CD1c-positive myeloid dendritic cell (primary cell): ENCODE measurements around the gene LIMS2.

Experiments used
- DNase-seq: peaks from one replicate; pipeline ENCODE4 v3.0.0-alpha.2; 2016; ENCODE audit errors: extremely low spot score

The LIMS2 gene

DNA sequence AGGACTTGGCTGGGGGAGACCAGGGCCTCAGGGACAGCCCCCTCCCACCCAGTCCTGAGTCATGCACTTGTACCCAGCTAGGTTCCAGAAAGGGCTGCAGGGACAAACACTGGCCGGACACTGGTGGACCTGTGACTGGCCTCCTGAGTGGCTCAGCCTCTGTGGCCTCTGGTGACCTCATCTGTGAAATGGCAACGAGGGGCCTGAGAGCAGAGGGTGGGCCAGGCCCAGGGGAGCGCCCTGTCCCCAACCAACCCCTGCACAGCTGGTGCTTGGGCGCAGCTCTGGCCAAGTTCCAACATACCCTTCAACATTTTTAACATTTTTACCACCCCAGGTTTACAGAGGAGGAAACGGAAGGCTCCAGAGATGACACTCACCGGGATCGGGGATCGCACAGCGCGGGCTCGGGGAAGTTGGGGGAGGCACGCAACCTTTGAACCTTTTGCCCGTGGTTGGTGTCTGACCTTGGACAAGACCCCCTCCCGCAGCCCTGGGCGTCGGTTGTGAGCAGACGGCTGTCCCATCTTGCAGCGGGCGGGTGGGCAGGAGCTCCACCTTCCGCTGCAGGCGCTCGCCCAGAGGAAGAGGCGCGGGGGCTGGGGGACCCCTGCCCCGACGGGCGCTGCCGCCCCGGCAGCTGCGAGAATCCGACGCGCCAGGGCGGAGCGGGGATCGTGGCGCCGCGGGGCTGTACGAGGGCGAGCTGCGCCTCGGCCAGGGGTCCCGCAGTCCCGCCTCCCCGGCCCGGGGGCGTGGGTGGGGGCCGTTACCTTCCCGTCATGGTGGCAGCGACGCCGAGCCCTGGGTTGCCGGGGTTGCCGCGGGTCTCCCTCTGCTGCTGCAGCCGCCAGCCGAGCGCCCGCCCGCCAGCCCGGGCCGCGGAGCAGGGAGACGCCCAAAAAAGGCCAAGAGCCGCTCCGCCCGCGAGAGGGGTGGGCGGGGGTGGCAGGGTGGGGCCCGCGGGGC is 805 bp downstream of the LIMS2 start:
- DNase-seq, result peak; percentile 11

DNA sequence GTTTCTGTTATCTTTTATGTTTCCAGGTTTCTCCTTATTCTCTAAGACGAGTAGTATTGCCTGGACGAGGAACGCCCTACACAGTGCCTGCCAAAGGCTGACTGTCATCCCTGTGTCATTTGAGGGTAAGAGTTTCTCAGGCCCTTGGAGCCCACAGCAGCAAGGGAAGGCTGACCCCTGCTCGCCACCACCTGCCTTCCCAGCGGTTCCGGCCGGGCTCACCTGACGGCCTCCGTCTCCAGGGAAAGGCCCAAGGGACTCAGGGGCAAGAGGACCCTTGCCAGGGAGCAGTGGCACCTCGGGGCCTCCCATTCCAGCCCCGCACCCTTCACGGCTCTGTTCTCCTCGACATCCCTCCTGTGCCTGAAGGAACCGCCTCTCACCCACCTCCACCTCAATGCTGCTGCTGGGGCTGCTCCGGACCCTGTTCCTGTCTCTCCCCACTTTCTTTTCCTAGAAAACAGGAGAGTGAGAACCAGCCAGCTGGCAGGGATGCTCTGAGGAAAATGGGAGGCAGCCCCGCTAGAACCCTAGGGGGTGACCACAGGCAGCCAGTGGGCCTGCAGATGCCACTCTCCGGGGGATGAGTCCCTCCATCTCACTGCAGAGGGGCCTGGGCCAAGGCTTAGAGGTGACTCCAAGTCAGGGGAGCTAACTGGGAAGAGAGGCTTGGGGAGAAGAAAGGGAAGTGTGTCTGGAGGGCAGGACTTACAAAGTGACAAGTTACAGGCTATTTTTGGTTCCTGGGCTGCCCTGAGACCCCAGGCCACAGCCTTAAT is 1.9 kb downstream of the LIMS2 start:
- no peak for DNase-seq

DNA sequence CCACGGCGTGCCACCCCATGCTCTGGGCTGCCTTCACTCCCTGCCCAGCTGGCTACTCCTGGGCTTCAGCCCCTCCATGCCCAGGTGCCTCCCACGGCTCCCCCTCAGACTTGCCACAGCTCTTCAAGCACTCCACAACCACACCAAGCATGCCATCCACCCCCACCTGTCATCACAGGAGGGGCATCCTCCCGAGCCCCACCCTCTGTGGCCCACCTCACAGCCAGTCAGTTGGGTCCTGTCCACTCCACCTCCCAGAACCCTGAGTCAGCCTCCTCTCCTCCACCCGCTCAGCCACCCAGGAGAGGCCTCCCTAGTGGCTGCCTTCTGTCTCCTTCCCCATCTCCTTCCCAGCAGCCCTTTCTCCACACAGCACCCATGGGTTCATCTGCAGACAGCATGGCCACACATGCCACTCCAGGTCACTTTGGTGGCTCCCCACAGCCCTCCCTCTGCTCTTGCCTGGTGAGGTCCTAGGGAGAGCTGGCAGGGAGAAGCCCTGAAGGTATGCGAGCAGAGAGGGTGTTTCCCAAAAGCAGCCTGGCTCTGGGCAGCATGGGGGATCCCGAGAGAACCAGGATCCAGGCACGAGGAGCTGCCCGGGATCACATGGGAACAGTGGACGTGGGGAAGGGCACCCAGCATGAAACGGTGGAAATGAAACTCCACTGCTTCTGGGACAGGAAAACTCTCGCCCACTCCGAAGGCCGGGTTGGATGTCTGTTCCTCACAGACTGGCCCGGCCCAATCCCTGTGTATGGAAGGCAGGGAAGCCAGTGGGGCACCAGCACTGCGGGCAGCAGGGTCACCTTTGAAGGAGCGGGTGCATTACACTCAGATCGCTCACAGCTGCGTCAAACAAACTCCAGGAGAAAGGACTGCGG is 2.7 kb downstream of the LIMS2 start:
- DNase-seq, result peak; percentile 38

DNA sequence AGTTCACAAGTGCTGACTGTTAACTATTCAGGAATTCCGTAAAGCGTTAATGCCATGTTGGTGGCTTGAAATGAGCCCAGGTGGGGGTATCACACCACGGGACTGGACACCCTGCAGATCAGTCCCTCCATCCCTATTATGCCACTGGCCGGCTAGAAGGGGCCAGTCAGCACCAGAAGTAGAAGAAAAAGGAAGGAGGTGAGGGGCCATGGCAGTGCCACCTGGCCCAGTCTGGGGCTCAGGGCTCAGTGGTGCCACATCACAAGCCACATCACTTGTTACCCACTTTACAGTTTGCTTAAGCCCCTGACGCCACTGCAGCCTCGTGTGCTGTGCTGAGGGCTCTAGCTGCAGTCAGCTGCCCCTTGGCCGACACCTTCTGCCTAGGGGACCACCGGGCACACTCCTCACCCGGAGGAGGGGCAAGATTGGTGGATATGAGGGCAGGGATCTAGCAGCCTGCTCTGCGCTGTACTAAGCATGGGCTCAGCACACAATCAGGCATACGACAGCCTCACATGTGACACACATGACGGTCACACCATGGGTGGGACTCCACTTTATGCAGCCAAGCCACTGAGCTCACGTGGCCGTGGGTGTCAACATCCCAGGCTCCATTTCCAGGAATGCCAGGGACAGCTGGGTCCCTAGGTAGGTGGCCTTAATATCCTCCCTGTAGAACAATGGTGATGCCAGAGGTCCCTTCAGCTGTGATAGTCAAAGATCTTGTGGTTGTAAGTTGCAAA is 3.6 kb downstream of the LIMS2 start:
- DNase-seq, result no peak

DNA sequence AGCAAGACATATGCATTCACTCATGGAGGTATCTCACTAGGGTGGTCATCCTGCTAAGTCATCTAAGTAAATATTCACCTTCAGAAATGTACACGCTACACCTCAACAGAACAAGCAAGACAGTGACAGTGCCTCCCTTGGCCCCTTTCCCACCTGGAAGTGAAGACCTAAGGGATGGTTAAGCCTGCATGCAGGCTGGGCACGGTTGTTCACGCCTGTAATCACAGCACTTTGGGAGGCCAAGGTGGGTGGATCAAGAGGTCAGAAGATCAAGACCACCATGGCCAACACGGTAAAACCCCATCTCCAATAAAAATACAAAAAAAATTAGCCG is 4.4 kb downstream of the LIMS2 start:
- DNase-seq, result no peak

DNA sequence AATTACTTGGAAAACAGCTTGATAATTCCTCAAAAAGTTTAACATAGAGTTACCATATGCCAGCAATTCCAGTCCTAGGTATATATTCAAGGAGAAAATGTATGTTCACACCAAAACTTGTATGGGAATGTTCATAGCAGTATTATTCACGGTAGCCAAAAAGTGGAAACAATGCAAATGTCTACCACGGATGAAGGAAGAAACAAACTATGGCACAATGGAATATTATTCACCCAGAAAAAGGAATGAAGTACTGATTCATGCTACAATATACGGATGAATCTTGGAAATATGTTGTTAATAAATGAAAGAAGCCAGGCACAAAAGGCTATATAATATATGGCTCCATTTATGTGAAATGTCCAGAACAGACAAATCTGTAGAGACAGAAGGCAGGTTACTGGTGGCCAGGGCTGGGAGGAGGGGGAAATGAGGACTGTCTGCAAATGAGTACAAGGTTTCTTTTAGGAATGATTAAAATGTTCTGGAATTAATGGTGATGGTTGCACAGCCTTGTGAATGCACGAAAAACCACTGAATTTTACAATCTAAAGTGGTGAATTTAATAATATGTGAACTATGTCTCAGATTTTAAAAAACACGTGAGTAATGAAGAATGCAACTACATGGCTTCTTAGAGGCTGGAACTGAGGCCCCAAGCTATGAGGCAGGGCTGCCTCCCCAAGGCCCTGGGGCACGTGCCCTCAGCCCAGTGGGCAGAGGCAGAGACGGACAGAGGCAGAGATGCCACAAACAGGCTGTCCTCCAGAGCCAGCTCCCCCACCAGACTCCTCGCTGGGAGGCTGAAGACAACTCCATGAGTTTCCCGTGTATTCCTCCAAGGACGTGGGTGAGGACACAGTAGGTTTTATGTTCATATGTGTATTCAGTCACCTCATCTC is 5.0 kb downstream of the LIMS2 start:
- DNase-seq, result no peak

DNA sequence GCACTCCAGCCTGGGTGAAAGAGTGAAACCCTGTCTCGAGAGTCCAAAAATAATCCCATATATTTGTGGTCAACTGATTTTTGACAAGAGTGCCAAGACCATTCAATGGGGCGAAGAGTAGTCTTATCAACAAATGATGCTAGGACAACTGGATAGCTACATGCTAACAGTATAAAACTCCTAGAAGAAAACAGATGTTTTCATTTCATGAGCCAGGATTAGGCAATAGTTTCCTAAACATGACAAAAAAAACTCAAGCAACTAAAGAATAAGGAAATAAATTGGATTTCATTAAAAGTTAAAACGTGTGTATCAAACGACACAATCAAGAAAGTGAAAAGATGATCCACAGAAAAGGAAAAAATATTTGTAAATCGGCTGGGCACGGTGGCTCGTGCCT is 6.3 kb downstream of the LIMS2 start:
- no peak for DNase-seq

DNA sequence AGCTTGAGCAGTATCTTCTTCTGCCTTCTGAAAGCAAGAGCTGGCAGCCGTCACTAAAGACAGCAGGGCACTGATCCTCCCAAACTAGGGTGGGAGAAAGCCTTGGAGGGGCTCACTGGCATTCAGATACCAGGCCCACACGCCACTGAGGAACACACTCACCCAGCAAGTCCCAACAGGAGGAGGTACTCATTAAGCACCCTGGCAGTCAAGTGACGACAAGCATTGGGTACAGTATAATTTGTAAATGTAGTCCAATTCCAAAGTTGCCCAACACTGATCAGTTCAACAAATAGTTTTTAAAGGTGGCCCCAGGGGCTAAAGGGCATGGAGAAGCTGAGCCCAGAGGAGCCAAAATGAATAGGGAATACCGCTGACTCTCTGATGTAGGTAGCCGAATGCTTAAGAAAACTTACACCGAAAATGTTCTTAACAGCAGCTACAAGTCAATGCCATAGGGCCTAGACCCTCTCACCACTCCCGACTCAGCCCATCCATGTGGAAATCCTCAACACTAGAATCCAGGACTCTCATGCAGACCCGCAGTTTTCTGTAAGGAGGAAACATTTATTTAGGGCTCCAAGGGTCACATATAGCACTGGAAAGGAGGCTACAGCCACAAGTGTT is 9.9 kb downstream of the LIMS2 start:
- DNase-seq, result no peak

DNA sequence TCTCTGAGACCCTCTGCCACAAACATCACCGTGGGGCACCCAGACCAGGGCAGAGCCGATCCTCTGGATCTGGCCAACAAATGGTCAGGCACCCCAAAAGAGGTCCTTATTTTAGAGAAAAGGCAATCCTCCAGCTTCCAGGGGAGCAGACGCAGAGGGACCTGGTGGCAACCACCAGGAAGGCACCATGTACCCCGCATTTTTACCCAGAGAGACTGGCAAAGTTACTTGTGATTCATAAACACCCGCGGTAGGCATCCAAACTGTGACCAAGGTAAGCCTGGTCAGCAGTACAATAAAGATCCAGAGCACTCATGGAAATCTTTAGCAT is 10.5 kb downstream of the LIMS2 start:
- no peak for DNase-seq

DNA sequence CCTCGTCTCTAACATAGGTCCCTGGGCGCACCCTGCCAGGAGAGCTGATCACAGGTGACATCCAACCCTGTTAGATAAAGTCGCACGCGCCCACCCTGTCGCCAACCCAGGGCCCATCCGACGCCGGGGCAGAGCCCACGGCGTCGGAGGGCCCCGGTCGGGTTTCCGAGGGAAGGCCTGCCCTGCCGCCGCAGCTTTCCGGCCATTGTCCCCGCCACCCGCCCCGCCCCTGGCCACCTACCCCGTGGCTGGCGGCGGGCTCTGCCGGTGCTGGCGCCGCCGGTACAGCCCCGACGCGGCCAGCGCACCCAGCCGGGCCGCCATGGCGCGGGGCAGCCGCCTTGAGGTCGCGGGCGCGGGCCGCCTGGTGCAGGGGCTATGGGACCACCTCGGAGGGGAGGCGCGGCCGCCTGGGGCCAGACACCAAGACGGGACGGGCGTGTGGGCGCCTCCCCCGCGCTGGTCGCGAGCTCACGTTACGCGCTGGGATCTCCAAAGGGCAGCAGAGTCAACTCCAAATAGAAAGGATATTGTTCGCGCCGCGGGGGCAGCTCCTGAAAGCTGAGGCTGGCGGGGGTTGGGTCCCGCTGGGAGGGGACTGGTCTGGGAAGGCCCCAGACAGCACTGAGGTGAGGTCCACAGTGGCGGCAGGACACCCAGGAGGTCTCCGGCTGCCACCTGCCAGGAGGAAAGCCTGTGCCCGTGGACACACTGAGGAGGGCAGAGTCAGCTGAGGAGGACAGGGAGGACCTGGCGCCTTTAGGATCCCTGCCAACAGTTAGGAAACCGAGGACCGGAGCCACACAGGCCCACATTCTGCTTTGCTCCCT is 11.1 kb downstream of the LIMS2 start:
- DNase-seq, result no peak

DNA sequence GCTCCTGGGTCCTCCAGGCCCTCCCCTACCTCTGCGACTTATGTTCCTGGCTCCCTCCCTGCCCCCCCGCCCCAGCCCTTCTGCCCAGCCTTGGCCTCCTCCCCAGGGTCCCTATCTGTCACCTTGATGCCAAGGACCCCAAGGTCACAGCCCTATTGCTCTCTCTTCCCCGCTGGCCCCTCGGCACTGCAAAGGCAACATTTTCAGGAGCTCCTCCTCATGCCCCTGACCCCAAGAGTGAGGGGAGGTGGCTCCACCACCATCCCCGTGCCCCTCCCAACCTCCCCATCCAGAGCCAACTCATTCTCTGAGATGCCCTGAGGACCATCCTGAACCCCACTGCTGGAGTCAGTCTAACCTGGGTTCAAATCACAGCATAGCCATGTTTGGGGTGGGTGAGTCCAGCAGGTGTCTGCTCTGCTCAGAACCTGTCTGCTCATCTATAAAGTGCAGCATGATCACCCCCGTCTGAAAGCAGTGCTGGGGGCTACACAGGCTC is 11.7 kb downstream of the LIMS2 start:
- no peak for DNase-seq

DNA sequence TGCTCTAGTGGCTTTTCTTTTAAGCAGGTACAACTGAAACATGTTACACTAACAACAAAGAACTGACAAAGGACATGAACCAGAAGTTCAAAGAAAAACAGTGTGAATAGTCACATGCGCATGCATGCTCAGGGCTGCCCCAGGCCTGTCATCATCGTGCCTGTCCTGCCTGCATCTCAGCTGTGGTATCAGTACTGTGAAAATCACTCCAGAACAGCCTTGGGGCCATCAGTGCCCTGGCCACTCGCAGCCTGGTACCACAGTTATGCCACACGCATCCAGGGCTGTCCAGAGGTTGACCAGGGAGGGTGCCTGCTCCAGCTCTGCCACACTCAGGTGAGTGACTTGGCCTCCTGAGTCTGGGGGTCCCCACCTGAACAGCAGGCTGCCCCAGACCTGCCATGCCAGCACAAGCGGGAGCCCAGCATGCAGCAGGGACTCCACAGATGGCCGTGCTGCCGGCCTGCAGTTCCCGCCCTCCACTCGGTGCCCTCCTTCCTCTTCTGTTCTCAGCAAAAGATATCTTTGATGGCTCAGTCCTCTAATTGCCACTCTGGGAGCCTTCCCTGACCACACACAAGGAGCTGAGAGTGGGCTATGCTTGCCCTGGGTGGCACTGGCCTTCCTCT is 12.3 kb downstream of the LIMS2 start:
- DNase-seq, result no peak

DNA sequence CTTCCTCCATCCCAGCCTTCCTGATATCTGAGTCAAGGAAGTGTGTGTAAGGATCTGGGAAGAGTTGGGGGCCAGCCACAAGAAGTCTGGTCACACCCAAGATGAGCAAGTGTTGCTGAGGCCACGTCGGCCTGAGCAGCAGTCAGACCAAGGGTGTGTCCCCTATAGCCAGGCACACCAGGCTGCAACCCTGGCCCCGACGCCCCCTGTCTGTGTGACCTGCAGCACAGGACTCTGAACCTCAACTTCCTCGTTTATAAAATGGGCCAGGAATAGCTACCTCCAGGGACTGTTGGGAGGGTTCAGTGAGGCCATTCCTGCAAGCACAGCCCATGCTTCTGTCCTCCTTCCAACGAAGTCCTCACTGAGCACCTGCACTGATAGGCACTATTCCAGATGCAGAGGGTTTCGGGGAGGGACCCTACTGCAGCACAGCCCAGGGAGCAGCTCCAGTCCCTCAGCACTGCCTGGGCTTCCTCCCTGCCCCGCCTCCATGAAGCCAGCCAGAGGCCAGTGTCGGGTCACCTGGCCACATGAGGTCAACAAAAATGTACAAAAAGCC is 13.3 kb downstream of the LIMS2 start:
- DNase-seq, result no peak

DNA sequence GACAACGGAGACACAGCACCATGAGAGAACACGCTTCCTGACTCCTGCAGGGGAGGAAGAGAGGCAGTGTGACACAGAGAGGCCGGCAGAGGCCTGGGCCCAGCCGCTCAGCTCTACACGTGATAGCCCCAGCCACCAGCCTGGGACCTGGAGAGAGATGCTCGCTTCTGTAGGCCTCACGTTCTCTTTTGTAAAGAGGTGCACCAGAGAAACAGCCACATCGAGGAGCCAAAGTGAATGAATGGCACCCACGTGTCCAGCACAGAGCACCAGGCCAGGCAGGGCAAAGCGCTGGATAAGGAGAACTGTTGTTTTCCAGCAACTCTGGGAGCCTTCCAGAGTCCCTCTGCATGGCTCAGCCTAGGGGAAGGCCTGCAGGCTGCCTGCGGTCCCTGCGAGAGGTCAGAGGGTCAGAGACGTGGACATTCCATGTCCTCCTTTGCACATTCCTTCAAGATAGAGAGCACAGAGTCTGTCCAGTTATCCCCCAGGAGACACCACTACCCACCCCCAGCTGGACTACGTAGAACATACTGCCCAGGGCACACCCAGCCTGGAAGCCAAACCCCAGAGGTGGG is 14.2 kb downstream of the LIMS2 start:
- no peak for DNase-seq

DNA sequence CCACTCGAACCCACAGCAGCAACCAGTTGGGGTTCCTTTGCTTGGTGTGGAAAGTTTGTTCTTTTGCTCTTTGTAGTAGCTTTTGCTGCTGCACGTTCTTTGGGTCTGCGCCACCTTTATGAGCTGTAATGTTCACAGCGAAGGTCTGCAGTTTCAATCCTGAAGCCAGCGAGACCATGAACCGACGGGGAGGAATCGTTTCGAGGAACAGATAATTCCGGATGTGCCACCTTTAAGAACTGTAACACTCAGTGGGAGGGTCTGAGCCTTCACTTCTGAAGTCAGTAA is 15.1 kb downstream of the LIMS2 start:
- DNase-seq, result no peak

DNA sequence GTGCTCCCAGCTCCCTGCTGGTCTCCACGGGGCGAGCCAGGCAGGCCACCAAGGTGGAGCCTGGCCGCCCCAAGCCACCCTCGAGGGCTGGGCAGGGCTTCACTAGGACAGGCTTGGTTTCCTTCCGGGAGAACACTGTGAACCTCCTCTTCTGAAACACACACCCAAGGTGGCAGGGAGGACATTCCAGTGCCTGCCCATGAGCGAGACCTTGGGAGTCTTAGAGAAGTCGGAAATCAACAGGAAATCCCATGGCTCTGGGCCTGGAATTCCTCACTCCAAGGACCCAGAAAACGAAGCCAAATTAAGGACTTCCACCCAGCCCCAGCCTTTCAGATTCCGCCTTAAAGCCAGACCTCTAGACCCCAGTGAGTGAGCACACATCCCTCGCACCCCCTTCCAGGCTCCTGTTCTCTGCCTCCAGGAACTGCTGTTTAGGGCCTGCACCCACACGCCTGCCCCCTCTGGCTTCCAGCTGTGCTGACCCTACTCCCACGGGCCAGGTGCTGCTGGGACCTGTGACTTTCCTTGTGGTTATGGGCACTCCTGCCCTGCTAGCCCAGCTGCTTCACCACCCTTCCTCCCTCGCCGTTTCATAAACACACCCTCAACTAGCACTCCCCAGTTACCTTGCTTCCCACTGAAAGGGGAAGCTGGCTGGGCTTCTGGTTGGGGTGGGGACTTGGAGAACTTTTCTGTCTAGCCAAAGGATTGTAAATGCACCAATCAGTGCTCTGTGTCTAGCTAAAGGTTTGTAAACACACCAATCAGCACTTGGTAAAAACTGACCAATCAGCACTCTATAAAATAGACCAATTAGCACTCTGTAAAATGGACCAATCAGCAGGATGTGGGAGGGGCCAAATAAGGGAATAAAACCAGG is 15.7 kb downstream of the LIMS2 start:
- no peak for DNase-seq
